Mesendoderm (in vitro differentiated cells): ENCODE data around the gene MAGED1.
A peak's percentile ranks its signal among the peaks of the same experiment; 100 is the strongest.
"Not testable (repeated sequence)": the region's sequence is repeated elsewhere in the genome, so short reads cannot be mapped to it uniquely, and the experiment has no call there.

Source experiments
- DNase-seq: peaks from one replicate; pipeline ENCODE4 v3.0.0; 2013
- H2AK5ac ChIP-seq: 2 replicates; pipeline ENCODE4 v1.6.1; 2013; ENCODE audit warnings: low read length, inconsistent platforms
- H2BK120ac ChIP-seq: 2 replicates; pipeline ENCODE4 v1.6.1; 2013; ENCODE audit warnings: low read depth, mild to moderate bottlenecking, low read length, moderate library complexity, mixed read lengths
- H2BK15ac ChIP-seq: replicated peaks from 2 replicates; pipeline ENCODE4 v1.6.1; 2013; ENCODE audit warnings: low read depth, mild to moderate bottlenecking, moderate library complexity
- H2BK5ac ChIP-seq: 2 replicates; pipeline ENCODE4 v1.6.1; 2013; ENCODE audit warnings: low read length, inconsistent platforms
- H3K18ac ChIP-seq: 2 replicates; pipeline ENCODE4 v1.6.1; 2013; ENCODE audit warnings: mild to moderate bottlenecking, low read length, mixed read lengths
- H3K23ac ChIP-seq: one replicate; pipeline ENCODE4 v1.6.1; 2013; ENCODE audit warnings: low read length
- H3K27ac ChIP-seq: 2 replicates; pipeline ENCODE4 v1.5.1; 2013; ENCODE audit warnings: low read depth, mild to moderate bottlenecking, inconsistent platforms, low read length, moderate library complexity
- H3K27me3 ChIP-seq: 2 replicates; pipeline ENCODE4 v1.6.1; 2013; ENCODE audit warnings: low read length, control low read depth, mild to moderate bottlenecking, inconsistent platforms; ENCODE audit not compliant: insufficient read depth, poor library complexity
- H3K36me3 ChIP-seq: 2 replicates; pipeline ENCODE4 v1.6.1; 2013; ENCODE audit warnings: low read length, inconsistent platforms; ENCODE audit not compliant: control insufficient read depth, insufficient read depth
- H3K4ac ChIP-seq: one replicate; pipeline ENCODE4 v1.6.1; 2013; ENCODE audit warnings: low read depth, mild to moderate bottlenecking, low read length, moderate library complexity
- H3K4me1 ChIP-seq: 2 replicates; pipeline ENCODE4 v1.6.1; 2013; ENCODE audit warnings: low read depth, low read length, inconsistent platforms; ENCODE audit not compliant: control insufficient read depth
- H3K4me2 ChIP-seq: 2 replicates; pipeline ENCODE4 v1.6.1; 2013; ENCODE audit warnings: low read length
- H3K4me3 ChIP-seq: 2 replicates; pipeline ENCODE4 v1.5.1; 2013; ENCODE audit warnings: mild to moderate bottlenecking, low read length
- H3K56ac ChIP-seq: one replicate; pipeline ENCODE4 v1.6.1; 2013; ENCODE audit warnings: low read length
- H3K79me1 ChIP-seq: 2 replicates; pipeline ENCODE4 v1.6.1; 2013; ENCODE audit warnings: low read length, inconsistent platforms
- H3K79me2 ChIP-seq: 2 replicates; pipeline ENCODE4 v1.6.1; 2013; ENCODE audit warnings: mild to moderate bottlenecking, low read length; ENCODE audit not compliant: control insufficient read depth, insufficient read depth
- H3K9ac ChIP-seq: 2 replicates; pipeline ENCODE4 v1.6.1; 2013; ENCODE audit warnings: low read length, inconsistent platforms
- H4K5ac ChIP-seq: one replicate; pipeline ENCODE4 v1.6.1; 2013; ENCODE audit warnings: low read length
- H4K8ac ChIP-seq: one replicate; pipeline ENCODE4 v1.6.1; 2013; ENCODE audit warnings: low read depth, mild to moderate bottlenecking, control low read depth, low read length, moderate library complexity
- WGBS: extraction: QIAGEN DNeasy Blood & Tissue Kit; methylation state at CpG from one replicate; pipeline ENCODE4 v1.1.7; 2013; ENCODE audit warnings: low lambda C conversion rate, missing lambda C conversion rate; ENCODE audit not compliant: insufficient coverage; ENCODE audit errors: extremely low coverage; 5-methylcytosine and 5-hydroxymethylcytosine counted together

Gene MAGED1

GRCh38 chrX:51899741-51900140 lies 6.3 kb downstream of the MAGED1 start:
- H3K4me2 ChIP-seq = no peak overlapping the region
- H3K79me1 ChIP-seq = peaks cover 3% of the 10 kb centered on the region
- H3K79me2 ChIP-seq = peaks cover 7% of the 10 kb centered on the region
- no peak overlapping the region for H4K8ac ChIP-seq
- no peak overlapping the region for H2BK15ac ChIP-seq
- H3K27ac ChIP-seq = no peak overlapping the region
- H3K4me1 ChIP-seq = no peaks in the 10 kb centered on the region
- H3K27me3 ChIP-seq = no peaks in the 10 kb centered on the region
- no peak overlapping the region for H2BK5ac ChIP-seq
- H3K56ac ChIP-seq = no peak overlapping the region
- H3K36me3 ChIP-seq = peaks cover 12% of the 10 kb centered on the region
- no peak overlapping the region for H4K5ac ChIP-seq
- no peak overlapping the region for H3K9ac ChIP-seq
- H3K18ac ChIP-seq = no peak overlapping the region
- no CpG with 5 or more reads among the region's 2 CpGs for WGBS
- DNase-seq = no peak
- no peak overlapping the region for H3K23ac ChIP-seq
- H2AK5ac ChIP-seq = no peak overlapping the region
- H2BK120ac ChIP-seq = no peak overlapping the region
- no peak overlapping the region for H3K4ac ChIP-seq
- H3K4me3 ChIP-seq = no peak overlapping the region

GRCh38 chrX:51902510-51903050 lies 9.2 kb downstream of the MAGED1 start:
- Histone ChIP-seq H3K36me3 (peaks cover 9% of the 10 kb centered on the region), H3K79me2 (no peaks in the 10 kb centered on the region), H3K4ac (no peak overlapping the region)

GRCh38 chrX:51905152-51905551 lies 11.7 kb downstream of the MAGED1 start:
- not testable (repeated sequence) for H3K18ac ChIP-seq, H2BK5ac ChIP-seq, H3K79me2 ChIP-seq, H3K27me3 ChIP-seq, H3K23ac ChIP-seq, H3K4me3 ChIP-seq, H3K4me2 ChIP-seq, H2BK15ac ChIP-seq, H3K4ac ChIP-seq, H3K36me3 ChIP-seq, H2AK5ac ChIP-seq, H2BK120ac ChIP-seq, H3K27ac ChIP-seq, H4K5ac ChIP-seq, H4K8ac ChIP-seq, H3K4me1 ChIP-seq, H3K56ac ChIP-seq, H3K9ac ChIP-seq, H3K79me1 ChIP-seq, DNase-seq
- WGBS = no CpG with 5 or more reads among the region's 3 CpGs

More at GRCh38 chrX:51902510-51903050, 9.2 kb downstream of the MAGED1 start:
- no peak overlapping the region for H3K23ac ChIP-seq
- H3K9ac ChIP-seq = no peak overlapping the region
- no peak for DNase-seq
- no peaks in the 10 kb centered on the region for H3K27me3 ChIP-seq
- H3K4me1 ChIP-seq = no peaks in the 10 kb centered on the region
- H4K5ac ChIP-seq = no peak overlapping the region
- no peak overlapping the region for H2AK5ac ChIP-seq
- H3K56ac ChIP-seq = no peak overlapping the region
- H4K8ac ChIP-seq = no peak overlapping the region
- H3K4me2 ChIP-seq = no peak overlapping the region
- H2BK15ac ChIP-seq = no peak overlapping the region
- no peak overlapping the region for H3K4me3 ChIP-seq
- H3K27ac ChIP-seq = no peak overlapping the region
- no peak overlapping the region for H2BK5ac ChIP-seq
- no peak overlapping the region for H2BK120ac ChIP-seq
- no peak overlapping the region for H3K18ac ChIP-seq
- WGBS = no CpG with 5 or more reads among the region's 5 CpGs
- no peaks in the 10 kb centered on the region for H3K79me1 ChIP-seq

GRCh38 chrX:51905711-51906110 lies 12.3 kb downstream of the MAGED1 start:
- Histone ChIP-seq H2BK15ac (no peak overlapping the region), H3K23ac (no peak overlapping the region), H3K9ac (no peak overlapping the region), H3K79me2 (no peaks in the 10 kb centered on the region), H4K5ac (no peak overlapping the region), H3K56ac (no peak overlapping the region), H3K4ac (no peak overlapping the region), H2BK5ac (no peak overlapping the region), H3K36me3 (peaks cover 5% of the 10 kb centered on the region), H3K27ac (no peak overlapping the region), H3K79me1 (no peaks in the 10 kb centered on the region), H4K8ac (no peak overlapping the region), H3K18ac (no peak overlapping the region), H3K4me3 (no peak overlapping the region), H2AK5ac (no peak overlapping the region), H3K4me1 (no peaks in the 10 kb centered on the region), H3K27me3 (no peaks in the 10 kb centered on the region), H2BK120ac (no peak overlapping the region), H3K4me2 (no peak overlapping the region)
- no peak for DNase-seq
- WGBS = no CpG with 5 or more reads among the region's 3 CpGs

- H2AK5ac ChIP-seq = no peak overlapping the region
- no peaks in the 10 kb centered on the region for H3K79me1 ChIP-seq
- no peak overlapping the region for H2BK120ac ChIP-seq
- H3K36me3 ChIP-seq = no peaks in the 10 kb centered on the region
- no peaks in the 10 kb centered on the region for H3K79me2 ChIP-seq
- H3K18ac ChIP-seq = no peak overlapping the region
- no peak overlapping the region for H3K4ac ChIP-seq
- H3K9ac ChIP-seq = no peak overlapping the region
- H3K4me3 ChIP-seq = no peak overlapping the region
- H2BK15ac ChIP-seq = no peak overlapping the region
- H3K23ac ChIP-seq = no peak overlapping the region
- no peak overlapping the region for H4K5ac ChIP-seq
- no peaks in the 10 kb centered on the region for H3K4me1 ChIP-seq
- DNase-seq = no peak
- H3K27ac ChIP-seq = no peak overlapping the region
- no peak overlapping the region for H4K8ac ChIP-seq
- no peak overlapping the region for H2BK5ac ChIP-seq
- WGBS = no CpG with 5 or more reads among the region's 2 CpGs
- H3K4me2 ChIP-seq = no peak overlapping the region
- no peaks in the 10 kb centered on the region for H3K27me3 ChIP-seq
- no peak overlapping the region for H3K56ac ChIP-seq
Observed at GRCh38 chrX:51917604-51918003, 24.2 kb downstream of the MAGED1 start.

- no peak overlapping the region for H3K23ac ChIP-seq
- DNase-seq = peak; percentile 86
- no peak overlapping the region for H2BK5ac ChIP-seq
- H4K5ac ChIP-seq = no peak overlapping the region
- no peak overlapping the region for H3K18ac ChIP-seq
- no peak overlapping the region for H4K8ac ChIP-seq
- no peak overlapping the region for H3K9ac ChIP-seq
- H3K4me3 ChIP-seq = no peak overlapping the region
- no peaks in the 10 kb centered on the region for H3K79me1 ChIP-seq
- no peak overlapping the region for H2AK5ac ChIP-seq
- no peak overlapping the region for H2BK15ac ChIP-seq
- H3K4me1 ChIP-seq = no peaks in the 10 kb centered on the region
- H3K27me3 ChIP-seq = no peaks in the 10 kb centered on the region
- H3K4ac ChIP-seq = no peak overlapping the region
- no peaks in the 10 kb centered on the region for H3K79me2 ChIP-seq
- no peak overlapping the region for H2BK120ac ChIP-seq
- no CpG with 5 or more reads among the region's 1 CpG for WGBS
- no peak overlapping the region for H3K56ac ChIP-seq
- H3K27ac ChIP-seq = no peak overlapping the region
- H3K36me3 ChIP-seq = no peaks in the 10 kb centered on the region
- H3K4me2 ChIP-seq = no peak overlapping the region
Observed at GRCh38 chrX:51922561-51922960, 29.1 kb downstream of the MAGED1 start.
